GM18867 (cell line): Measurements from ENCODE around the gene SYNGAP1.
"Not testable (repeated sequence)": the region's sequence is repeated elsewhere in the genome, so short reads cannot be mapped to it uniquely, and the experiment has no call there.

Experiments used
- ATAC-seq: cut with Tn5 transposase; IDR thresholded peaks from one replicate; pipeline ENCODE4 v1.9.1; 2021; ENCODE audit warnings: mild to moderate bottlenecking, moderate library complexity; ENCODE audit not compliant: unreplicated experiment

Gene SYNGAP1

GRCh38 chr6:33399881-33400280, 20.0 kb upstream of the SYNGAP1 start:
- not testable (repeated sequence) for ATAC-seq

GRCh38 chr6:33404884-33405283, 15.0 kb upstream of the SYNGAP1 start:
- ATAC-seq = no peak

- ATAC-seq = no peak
These were observed 14.4 kb upstream of the SYNGAP1 start for GRCh38 chr6:33405386-33405940.

GRCh38 chr6:33406126-33406525, 13.7 kb upstream of the SYNGAP1 start:
- ATAC-seq = no peak

DNA sequence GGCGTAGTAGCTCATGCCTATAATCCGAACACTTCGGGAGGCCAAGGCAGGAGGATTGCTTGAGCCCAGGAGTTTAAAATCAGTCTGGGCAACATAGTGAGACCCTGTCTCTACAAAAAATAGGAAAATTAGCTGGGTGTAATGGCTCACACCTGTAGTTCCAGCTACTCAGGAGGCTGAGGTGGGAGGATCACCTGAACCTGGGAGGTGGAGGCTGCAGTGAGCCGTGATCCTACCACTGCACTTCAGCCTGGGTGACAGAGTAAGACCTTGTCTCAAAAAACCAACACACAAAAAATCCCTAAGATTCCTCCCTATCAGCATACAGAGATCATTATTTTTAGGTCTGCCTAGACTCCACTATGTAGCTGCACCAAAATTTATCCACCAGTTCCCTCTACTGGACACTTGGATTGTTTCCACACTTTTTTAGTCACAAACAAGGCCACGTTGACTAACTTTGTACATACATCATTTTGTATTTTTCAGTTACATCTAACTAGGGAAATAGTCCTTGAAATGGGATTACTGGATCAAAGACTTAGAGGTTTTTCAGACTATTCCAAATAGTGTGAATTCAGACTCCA, 12.6 kb upstream of the SYNGAP1 start:
- no peak for ATAC-seq

DNA sequence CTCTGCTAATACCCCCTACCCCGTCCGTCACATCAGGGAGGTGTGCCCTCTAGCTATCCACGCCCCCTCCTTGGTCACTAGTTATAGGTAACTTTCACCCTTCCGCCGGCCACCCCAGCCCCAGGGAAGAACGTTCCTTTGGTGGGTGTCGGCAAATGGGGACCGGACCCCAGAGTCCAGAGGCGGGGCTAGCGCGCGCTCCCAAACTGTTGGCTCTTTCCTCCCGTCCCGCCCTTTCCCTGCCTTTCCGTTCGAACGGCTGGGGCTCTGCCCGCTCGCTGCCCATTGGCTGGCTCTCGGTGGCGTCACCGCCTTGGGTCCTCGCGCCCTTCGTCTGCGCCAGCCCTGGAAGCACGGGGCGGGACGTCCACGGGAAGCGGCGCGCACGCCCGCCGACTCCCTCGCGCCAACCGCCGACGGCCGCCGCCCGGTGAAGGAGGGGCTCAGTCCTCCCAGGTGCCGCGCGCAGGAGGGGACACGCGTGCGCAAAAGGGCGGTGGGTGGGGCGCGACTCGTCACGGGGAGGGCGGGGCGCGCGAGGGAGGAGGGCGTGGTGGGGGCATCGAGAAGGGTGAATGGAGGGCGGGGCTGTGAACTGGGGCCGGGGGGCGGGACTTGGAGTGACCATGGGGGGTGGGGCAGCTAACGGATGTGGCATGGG, 9.7 kb upstream of the SYNGAP1 start:
- peak; percentile 78 for ATAC-seq

DNA sequence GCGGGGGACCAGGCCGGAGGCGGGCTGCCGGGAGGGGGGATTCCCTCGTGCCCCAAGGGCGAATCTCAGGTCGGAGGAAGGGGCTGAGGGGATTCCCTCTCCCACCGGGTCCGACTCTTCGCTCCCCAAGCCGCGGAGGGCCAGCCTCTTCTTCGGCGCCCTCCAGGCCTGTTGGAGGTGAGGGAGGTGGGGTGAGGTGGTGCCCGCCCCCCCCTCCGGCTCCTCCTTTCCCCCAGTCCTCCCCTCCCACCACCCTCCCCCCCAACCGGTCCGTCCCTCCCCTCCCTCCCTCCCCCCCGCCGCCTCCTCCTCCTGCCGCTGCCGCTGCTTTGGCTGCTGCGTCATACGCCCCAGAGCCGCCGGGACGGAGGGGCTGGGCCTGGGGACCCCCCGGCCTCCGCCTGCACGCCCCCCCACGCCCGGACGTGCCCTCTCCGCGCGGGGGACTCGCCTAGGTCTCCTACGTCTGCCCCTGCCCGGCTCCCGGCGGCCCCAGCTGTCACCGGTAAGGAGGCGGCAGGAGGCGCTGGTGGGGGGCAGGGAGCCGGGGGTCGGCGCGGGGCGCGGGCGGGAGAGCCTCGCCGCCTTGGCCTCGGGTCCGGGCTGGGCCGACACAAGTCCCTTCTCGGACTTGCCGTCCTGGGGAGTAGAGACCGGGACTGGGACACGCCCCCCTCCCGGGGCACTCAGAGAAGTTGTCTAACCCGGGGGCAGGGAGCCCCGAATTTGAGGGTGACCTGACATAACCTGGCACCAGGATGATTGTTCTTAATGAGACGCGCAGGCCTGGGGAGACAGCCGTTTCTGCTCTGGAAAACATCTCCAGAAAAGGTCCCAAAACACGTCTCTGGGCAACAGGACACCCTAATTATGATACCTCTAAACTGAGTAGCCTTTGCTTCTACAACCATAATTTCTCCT, 8.9 kb upstream of the SYNGAP1 start, which contains the start of gene PHF1:
TSS of gene PHF1 (plus strand) at position 304 of the 921 bp plus-strand sequence. CDS start 1,250 bp downstream, outside the sequence.
- peak; percentile 26 for ATAC-seq

DNA sequence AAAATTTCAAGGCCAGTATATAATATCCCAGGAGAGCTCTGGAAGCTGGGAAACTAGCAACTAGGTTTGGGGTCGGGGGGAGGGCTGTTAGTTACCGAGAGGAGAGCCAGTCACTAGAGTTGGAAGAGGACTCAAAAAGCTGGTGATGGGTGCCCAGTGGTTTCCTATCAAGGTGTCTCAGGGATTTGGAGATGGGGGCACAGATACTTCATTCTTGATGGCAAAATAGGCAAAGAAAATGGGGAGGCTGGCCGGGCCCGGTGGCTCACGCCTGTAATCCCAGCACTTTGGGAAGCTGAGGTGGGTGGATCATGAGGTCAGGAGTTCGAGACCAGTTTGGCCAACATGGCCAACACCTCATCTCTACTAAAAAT, 8.2 kb upstream of the SYNGAP1 start:
- ATAC-seq = no peak

DNA sequence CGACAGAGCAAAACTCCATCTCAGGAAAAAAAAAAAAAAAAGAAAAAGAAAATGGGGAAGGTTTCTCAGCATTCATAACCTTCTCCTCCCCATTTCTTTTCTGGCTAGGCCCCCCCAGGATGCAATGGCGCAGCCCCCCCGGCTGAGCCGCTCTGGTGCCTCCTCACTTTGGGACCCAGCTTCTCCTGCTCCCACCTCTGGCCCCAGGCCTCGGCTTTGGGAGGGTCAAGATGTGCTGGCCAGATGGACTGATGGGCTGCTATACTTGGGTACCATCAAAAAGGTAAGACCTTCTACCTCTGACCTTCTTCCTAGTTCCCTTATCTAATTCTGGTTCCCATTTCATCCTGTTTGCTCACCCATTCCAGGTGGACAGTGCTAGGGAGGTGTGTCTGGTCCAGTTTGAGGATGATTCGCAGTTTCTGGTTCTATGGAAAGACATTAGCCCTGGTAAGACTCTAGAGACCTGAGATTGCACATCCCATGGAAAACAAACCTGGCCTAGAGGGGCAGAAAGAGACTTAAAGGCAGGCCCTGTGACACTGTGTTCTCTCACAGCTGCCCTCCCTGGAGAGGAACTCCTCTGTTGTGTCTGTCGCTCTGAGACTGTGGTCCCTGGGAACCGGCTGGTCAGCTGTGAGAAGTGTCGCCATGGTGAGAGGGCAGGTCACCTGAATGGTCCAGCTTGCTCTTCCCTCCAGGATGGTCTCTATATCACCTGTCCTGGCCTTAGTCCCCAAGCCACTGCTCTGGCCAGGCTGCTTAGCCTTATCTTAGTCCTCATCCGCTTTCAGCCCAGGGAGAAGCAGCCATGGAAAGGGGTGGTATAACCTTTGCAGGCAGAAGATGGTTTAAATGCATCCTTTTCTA, 7.5 kb upstream of the SYNGAP1 start:
- no peak for ATAC-seq

DNA sequence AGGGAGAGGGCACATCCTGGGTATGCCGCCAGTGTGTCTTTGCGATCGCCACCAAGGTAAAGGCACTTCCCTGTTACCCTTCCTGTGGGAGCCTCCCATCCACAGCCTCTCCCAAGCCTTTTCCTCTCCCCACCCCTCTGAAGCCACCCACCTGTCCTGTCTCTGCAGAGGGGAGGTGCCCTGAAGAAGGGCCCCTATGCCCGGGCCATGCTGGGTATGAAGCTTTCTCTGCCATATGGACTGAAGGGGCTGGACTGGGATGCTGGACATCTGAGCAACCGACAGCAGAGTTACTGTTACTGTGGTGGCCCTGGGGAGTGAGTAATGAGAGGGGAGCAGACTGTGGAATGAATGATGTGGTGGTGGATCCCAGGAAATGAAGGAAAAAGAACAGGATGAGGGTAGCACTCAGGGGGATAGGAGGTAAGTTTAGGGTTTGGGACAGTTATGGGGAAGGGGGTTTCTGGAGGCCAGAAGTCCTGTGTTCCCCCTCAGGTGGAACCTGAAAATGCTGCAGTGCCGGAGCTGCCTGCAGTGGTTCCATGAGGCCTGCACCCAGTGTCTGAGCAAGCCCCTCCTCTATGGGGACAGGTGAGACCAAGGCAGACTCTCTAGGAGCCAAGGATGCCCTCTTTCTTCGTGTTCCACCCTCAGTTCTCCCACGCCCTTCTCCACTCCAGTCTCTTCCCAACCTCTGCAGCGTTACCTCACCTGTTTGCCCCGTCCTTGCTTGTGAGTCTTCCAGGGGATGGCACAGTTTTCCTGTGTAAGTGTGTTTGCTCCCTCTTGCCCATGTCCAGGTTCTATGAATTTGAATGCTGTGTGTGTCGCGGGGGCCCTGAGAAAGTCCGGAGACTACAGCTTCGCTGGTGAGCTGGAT, 6.4 kb upstream of the SYNGAP1 start:
- ATAC-seq = no peak

GRCh38 chr6:33414592-33415271, 5.1 kb upstream of the SYNGAP1 start:
- no peak for ATAC-seq

DNA sequence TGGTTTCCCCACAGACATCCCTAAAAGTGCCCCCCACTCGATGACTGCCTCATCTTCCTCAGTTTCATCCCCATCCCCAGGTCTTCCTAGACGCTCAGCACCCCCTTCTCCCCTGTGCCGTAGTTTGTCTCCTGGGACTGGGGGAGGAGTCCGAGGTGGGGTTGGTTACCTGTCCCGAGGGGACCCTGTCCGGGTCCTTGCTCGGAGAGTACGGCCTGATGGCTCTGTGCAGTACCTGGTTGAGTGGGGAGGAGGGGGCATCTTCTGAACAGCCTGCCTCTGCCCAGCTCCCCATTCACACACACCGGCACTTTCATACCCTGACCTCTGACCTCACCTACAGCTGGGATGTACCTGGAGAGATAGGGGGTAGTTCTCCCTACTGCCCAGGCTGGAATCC, 4.0 kb upstream of the SYNGAP1 start:
- no peak for ATAC-seq

DNA sequence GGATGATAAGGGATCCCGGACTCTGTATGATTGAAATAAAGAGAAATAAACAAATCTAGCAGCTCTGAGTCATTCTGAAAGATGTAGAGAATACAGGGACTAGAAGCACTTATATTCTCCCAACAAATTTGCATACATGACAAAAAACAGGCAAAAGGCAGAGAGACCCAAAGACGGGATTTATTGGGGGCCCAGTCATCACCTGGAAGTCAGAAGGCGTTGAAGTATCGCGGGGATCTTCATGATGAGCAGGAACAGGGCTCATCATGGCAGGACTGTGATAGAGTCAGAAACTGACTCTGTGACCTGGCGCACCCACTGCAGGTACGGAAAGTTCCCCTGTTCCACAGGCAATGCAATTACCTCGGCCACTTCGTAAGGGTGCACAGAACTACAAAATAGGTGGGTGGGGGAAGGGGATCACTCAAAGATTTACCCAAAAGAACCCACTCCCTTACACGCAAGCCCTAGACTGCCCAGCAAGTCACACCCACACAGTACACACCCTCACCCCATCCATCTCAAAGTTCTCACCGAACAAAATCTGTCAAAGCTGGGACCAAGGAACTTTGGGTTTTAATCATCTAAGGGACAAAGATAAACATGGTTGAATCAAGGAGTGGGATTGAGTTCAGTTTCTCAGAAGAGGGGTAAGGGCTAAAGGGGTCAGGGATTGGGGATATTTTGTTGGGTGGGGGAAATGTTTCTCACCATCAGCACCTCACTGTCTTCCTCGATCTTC, 3.3 kb upstream of the SYNGAP1 start:
- no peak for ATAC-seq

GRCh38 chr6:33417128-33417902, 2.5 kb upstream of the SYNGAP1 start:
- ATAC-seq = no peak

DNA sequence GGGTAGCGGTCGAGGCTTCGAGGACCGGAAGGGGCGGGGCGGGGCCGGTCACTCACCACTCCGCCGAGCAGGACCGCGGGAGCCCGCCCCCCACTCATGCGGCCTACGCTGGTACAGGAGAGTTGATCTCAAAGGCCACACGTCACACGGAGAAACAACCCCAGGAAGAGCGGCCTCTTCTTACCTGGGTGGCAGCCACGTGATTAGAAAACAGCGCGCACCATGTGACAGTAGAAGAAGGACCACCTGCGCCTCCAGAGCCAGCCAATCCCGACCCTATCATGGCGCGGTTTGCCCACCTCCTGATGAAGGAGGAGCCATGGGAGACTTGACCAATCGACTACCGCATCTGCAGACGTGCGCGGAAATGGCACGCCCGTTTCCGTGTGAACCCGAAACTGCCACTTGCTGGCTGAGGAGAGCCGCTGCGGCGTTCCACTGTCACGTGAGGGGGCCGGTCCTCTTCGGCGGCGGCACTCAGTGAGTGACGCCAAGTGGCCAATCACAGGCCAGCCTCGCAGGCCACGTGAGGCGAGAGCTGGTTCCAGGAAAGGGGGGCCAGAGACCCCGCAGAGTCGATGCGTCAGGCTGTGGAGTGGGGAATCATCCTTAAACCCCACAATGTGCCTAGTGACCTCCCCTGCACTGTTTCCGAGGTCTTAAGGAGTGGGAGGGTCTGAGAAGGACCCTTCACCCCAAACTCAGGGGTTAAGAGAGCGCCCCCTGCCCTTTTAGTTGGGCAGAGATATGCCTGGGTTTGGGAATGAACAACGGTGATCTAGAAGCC, 1.8 kb upstream of the SYNGAP1 start, which contains the start of gene CUTA:
TSS of gene CUTA (minus strand) at position 205 of the 787 bp plus-strand sequence. CDS start at position 98, 107 bp downstream.
- peak; percentile 84 for ATAC-seq

DNA sequence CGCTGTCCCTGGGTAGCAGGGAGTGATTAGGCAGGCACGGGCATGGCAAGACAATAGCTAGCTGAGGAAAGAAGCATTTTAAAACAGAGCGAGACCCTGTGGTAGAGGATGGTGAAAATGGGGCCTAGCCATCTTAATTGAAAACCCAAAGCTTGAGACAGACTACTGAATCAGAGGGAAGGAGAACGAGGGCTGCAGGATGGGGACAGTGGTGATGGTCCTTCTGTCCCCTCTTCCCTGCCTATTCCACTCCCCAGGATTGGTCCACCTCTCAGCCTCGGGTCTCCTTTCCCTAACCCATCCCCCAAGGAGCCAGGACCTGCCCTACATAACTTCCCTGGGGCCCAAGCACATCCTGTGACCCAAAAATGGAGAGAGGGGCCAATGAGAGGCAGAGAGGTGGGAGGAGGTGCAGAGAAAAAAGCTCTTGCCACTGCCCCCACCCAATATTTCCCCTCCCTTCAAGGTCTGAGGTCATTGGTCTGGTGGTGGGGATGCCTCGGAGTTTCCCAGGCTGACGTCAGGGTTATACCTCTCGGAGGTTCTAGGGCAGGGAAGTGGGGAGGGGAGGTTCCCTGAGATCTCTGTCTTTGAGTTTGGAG, 1.1 kb upstream of the SYNGAP1 start:
- no peak for ATAC-seq
